Rectal smooth muscle tissue (tissue), 1 donor: ENCODE data around the gene JAKMIP1.

ENCODE experiments used
- H3K27ac ChIP-seq: one replicate; pipeline ENCODE4 v1.7.0; 2013; ENCODE audit warnings: low read depth, low read length, inconsistent platforms
- H3K27me3 ChIP-seq: one replicate; pipeline ENCODE4 v1.7.0; 2013; ENCODE audit warnings: low read length; ENCODE audit not compliant: control insufficient read depth, insufficient read depth
- H3K36me3 ChIP-seq: one replicate; pipeline ENCODE4 v1.7.0; 2013; ENCODE audit warnings: low read length; ENCODE audit not compliant: control insufficient read depth, insufficient read depth
- H3K4me1 ChIP-seq: one replicate; pipeline ENCODE4 v1.7.0; 2013; ENCODE audit warnings: low read length; ENCODE audit not compliant: control insufficient read depth, insufficient read depth
- H3K4me3 ChIP-seq: one replicate; pipeline ENCODE4 v1.7.0; 2013; ENCODE audit warnings: low read length
- H3K9ac ChIP-seq: one replicate; pipeline ENCODE4 v1.7.0; 2013; ENCODE audit warnings: low read length

The JAKMIP1 gene

DNA sequence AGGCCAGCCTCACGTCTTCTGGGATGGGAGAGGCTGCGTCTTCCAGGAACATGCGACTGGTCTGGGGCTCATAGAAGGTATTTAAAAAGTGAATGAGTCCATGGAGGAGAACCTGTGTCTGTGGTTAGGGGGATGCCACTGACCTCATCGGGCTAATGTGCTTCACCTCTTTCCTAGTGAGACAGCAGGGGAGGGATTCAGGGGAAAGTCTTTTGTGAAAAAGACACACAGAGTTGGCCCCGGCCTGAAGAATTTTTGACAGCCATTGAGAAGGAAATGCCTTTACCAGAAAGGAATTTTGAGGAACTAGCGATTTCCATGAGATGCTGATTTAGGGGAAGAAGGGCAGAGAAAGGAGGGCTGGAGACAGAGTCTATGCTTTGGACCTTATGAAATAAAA, 171.1 kb downstream of the JAKMIP1 start:
- Histone ChIP-seq H3K27me3 (no peaks in the 10 kb centered on the region), H3K27ac (no peak overlapping the region), H3K4me1 (no peaks in the 10 kb centered on the region), H3K36me3 (no peaks in the 10 kb centered on the region), H3K9ac (no peak overlapping the region), H3K4me3 (no peak overlapping the region)

GRCh38 chr4:6028168-6028567, 172.2 kb downstream of the JAKMIP1 start:
- H3K27ac ChIP-seq: no peak overlapping the region
- H3K27me3 ChIP-seq: peaks cover 2% of the 10 kb centered on the region

DNA sequence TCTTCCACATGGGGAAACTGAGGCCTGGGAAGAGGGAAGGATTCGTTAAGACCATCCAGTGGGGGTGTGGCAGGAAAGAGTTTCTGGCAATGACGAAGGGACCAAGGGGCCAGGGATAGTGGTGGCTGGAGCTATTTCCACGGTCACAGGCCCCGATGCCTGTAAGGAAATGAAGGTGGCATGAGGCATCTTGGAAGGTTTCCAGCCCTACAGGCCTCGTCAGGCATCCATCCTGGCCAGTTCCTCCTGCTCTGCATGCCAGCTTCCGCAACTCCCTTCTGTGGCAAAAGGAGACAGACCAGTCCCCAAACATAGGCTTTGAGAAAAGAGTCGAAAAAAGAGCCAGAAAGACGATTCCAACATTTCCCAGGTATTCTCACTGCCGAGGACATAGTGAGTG, 173.0 kb downstream of the JAKMIP1 start:
- H3K27ac ChIP-seq: no peak overlapping the region
- H3K36me3 ChIP-seq: no peaks in the 10 kb centered on the region
- peaks cover 2% of the 10 kb centered on the region for H3K27me3 ChIP-seq
- no peak overlapping the region for H3K9ac ChIP-seq
- no peak overlapping the region for H3K4me3 ChIP-seq
- no peaks in the 10 kb centered on the region for H3K4me1 ChIP-seq

More at GRCh38 chr4:6028168-6028567, 172.2 kb downstream of the JAKMIP1 start:
- no peaks in the 10 kb centered on the region for H3K36me3 ChIP-seq
- no peak overlapping the region for H3K9ac ChIP-seq
- no peaks in the 10 kb centered on the region for H3K4me1 ChIP-seq
- H3K4me3 ChIP-seq: no peak overlapping the region

GRCh38 chr4:6024313-6024960, 175.9 kb downstream of the JAKMIP1 start:
- no peaks in the 10 kb centered on the region for H3K4me1 ChIP-seq
- H3K4me3 ChIP-seq: no peak overlapping the region
- H3K36me3 ChIP-seq: no peaks in the 10 kb centered on the region
- peaks cover 2% of the 10 kb centered on the region for H3K27me3 ChIP-seq
- no peak overlapping the region for H3K9ac ChIP-seq
- H3K27ac ChIP-seq: no peak overlapping the region

DNA sequence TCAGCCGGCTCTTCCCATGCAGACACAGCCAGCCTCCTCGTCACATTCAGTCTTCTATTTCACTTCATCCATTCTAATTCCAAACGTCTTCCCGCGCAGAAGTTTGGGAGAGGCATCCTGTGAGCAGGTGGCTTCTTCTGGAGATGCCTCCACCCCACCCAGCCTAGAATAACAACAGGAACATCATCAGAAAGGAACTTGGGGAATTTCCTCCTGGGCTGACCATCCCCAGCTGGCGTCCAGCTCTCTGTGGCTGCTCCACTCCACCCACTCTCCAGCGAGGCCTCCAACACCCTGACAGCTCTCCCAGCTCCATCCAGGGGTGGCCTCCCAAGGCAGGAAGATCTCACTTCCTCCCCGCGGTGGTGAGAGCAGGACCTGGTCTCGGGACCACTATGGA, 176.6 kb downstream of the JAKMIP1 start:
- Histone ChIP-seq H3K36me3 (no peaks in the 10 kb centered on the region), H3K9ac (no peak overlapping the region), H3K27me3 (peaks cover 2% of the 10 kb centered on the region), H3K4me3 (no peak overlapping the region), H3K27ac (no peak overlapping the region), H3K4me1 (no peaks in the 10 kb centered on the region)

DNA sequence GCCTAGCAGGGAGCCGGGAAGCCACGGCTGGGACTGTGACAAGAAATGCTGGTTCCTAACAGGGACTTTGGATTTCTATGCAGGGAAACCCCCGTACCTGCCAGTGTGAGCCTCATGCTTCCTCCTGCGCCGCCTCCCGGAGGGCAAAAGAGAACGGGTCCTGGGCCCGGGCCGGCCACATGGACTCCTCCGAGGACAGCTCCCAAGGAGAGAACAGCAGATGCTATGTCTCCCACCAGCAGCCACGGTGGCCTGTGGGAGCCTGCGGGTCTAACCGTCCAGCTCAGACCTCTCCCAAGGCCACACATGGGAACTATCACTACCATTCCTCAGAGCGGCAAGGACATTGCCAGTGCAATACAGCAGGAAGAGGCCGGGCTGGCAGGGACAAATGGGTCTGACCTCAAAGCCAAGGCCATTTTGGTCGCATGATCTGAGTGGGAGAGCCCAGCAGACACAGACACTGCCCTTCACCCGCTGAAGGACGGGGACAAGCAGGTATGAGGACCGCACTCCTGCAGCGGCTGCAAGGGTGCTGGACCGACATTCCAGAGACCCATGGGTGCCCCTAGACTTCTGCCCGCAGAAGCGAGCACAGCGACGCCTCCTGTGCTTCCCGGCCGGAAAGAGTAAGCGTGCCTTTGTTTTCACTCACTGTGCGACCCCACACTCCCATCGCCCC, 177.6 kb downstream of the JAKMIP1 start:
- H3K4me3 ChIP-seq: no peak overlapping the region

GRCh38 chr4:6021831-6022606, 178.3 kb downstream of the JAKMIP1 start:
- no peak overlapping the region for H3K27ac ChIP-seq
- H3K4me1 ChIP-seq: no peaks in the 10 kb centered on the region
- H3K27me3 ChIP-seq: peaks cover 2% of the 10 kb centered on the region
- no peak overlapping the region for H3K4me3 ChIP-seq
- H3K36me3 ChIP-seq: no peaks in the 10 kb centered on the region
- no peak overlapping the region for H3K9ac ChIP-seq

More for the DNA sequence above, 177.6 kb downstream of the JAKMIP1 start:
- Histone ChIP-seq H3K27ac (no peak overlapping the region), H3K27me3 (peaks cover 2% of the 10 kb centered on the region), H3K4me1 (no peaks in the 10 kb centered on the region), H3K9ac (no peak overlapping the region), H3K36me3 (no peaks in the 10 kb centered on the region)

GRCh38 chr4:6020613-6021012, 179.7 kb downstream of the JAKMIP1 start:
- Histone ChIP-seq H3K27ac (no peak overlapping the region), H3K4me1 (no peaks in the 10 kb centered on the region), H3K9ac (no peak overlapping the region), H3K36me3 (no peaks in the 10 kb centered on the region), H3K27me3 (peaks cover 2% of the 10 kb centered on the region), H3K4me3 (no peak overlapping the region)

DNA sequence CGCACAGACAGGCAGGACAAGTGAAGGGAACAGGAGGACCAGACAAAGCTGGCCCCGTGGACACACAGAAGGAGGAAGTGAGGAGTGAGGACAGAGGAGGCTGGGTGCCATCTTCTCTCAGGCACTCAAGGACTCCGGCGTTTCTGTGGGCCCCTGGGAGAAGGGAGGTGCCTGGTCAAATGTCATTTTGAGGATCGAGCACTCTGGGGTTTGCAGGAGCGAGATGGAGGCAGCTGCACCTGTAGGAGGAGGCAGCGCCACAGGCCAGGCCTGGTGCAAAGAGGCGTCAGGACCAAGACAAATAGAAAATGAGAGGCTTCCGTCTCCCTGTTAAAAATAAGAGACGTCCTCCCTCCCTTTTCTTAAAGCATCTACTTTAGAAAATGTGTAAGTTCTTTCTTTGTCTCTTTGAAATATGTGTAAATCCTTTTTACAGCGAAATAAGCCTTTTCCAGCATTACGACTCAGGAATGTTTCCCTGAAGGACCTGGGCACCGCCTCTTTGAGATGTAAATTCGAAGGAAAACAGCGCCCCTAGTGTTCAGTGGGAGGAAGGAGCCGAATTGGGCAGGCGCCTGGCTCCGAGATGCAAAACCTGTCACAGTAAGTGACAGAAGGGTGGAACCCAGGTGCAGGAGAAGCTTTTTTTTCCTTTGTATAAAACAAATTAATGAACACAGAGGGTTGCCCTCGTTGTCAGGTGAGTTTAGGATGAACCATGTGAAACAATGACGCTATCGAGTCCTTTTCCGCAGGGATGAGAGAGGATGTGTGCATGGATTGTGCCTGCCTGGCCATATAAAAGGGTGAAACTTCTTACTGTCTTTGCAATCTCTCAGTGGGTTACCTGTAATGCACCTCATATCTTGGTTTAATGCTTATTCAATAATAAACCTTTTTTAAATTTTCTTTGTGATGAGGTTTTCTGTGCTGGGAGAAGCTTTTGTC, 180.8 kb downstream of the JAKMIP1 start:
- H3K27ac ChIP-seq: no peak overlapping the region
- H3K9ac ChIP-seq: no peak overlapping the region
- H3K27me3 ChIP-seq: peaks cover 2% of the 10 kb centered on the region
- H3K4me1 ChIP-seq: no peaks in the 10 kb centered on the region
- no peaks in the 10 kb centered on the region for H3K36me3 ChIP-seq
- no peak overlapping the region for H3K4me3 ChIP-seq

GRCh38 chr4:6018331-6018730, 182.0 kb downstream of the JAKMIP1 start, which contains the start of gene C4orf50:
Gene C4orf50 (minus strand): TSS chr4:6018431.
- Histone ChIP-seq H3K9ac (no peak within 1 kb of the TSS), H3K4me3 (no peak within 1 kb of the TSS), H3K27me3 (no peaks in the 10 kb centered on the region), H3K27ac (no peak within 1 kb of the TSS), H3K4me1 (no peaks in the 10 kb centered on the region), H3K36me3 (no peaks in the 10 kb centered on the region)

DNA sequence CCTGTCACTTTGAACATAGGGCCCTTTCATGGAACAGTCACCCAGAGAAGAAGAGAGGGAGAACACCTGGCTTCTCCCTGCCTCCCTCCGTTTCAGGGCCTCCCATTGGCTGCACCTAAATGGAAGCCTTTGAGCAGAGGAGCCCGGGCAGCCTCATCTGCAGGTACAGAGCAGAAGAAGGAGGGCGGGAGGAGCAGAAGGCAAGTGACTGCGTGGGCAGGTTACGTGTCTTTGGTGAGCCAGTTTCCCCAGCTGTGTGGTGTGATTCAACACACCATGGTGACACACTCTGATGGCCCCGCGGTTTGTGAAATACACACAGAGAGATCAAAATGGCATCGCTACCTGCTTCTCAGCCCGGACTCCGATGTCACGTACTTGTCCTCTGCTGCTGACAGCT, 182.5 kb downstream of the JAKMIP1 start:
- Histone ChIP-seq H3K36me3 (no peaks in the 10 kb centered on the region), H3K27ac (no peak overlapping the region), H3K9ac (no peak overlapping the region), H3K27me3 (no peaks in the 10 kb centered on the region), H3K4me1 (no peaks in the 10 kb centered on the region), H3K4me3 (no peak overlapping the region)

DNA sequence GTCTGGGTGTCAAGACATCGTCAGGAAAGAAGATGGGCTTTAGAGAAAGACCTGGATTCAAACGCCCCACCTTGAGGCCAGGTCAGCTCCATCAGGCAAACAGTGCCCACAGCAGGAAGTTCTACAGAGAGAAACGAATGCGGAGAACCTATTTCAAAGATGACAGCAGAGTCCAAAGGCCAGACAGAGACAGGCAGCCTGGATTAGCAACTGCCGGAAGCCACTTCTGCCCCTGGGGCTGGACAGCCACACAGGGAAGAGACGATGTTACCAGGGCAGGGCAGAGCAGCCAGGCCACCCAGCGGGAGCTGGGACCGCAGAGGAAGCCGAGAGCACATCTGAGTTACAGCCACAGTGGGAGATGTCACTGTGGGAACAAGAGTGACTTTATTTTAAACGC, 183.3 kb downstream of the JAKMIP1 start:
- Histone ChIP-seq H3K4me3 (no peak overlapping the region), H3K27ac (no peak overlapping the region), H3K9ac (no peak overlapping the region), H3K4me1 (no peaks in the 10 kb centered on the region), H3K36me3 (no peaks in the 10 kb centered on the region), H3K27me3 (no peaks in the 10 kb centered on the region)
